ENCODE results near the gene SCUBE2. TPM values are rescaled to one million over a fixed set of nuclear protein-coding genes. Genes with fewer than 3 reads are reported as not detected.

Gene SCUBE2
- total and polyA plus RNA-seq, 12 donors = 1.9 to 47.6 (median 4.1) TPM

DNA sequence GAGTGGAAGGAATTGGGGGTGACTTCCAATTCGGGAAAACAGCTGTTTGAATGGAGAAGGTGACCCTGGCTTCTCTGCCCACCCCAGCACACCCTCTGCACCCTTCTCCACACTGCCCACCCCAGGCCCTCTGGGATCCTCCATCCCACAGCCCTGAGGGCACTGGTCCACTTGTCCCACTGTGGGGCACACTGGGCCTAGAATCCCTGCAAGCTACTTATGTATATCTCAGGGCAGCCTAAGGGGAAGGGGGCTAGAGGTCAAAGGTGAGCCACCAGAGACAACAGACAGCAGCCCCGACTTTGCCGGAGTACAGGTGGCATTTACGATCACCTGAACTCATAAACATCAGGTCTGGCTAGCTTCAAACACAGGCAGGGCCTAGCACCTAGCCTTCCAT, 673 bp upstream of the SCUBE2 start:
- H3K36me3 ChIP-seq (replicated peaks in 1 of 2) = no peaks in the 10 kb centered on the region
- intact Hi-C loops (cut with DNase I) = no loop called here
- 80 to 91% (median 88%) methylated on average over 1 to 4 of the region's 4 CpGs for WGBS, 4 donors
- peak overlapping the region in 1 of 4 donors; percentile 75 for H3K4me3 ChIP-seq
- H3K27ac ChIP-seq = no peak overlapping the region
- no peaks in the 10 kb centered on the region for H3K9me3 ChIP-seq (replicated peaks in 1 of 3)
- H3K4me1 ChIP-seq (replicated peaks in 1 of 2) = peaks cover 0 to 5% of the 10 kb centered on the region in 2 donors
- H3K27me3 ChIP-seq = no peaks in the 10 kb centered on the region
- DNase-seq = no peak
- TF ChIP-seq CTCF (IDR thresholded peaks at IDR 0.05) = no peak
- TF ChIP-seq POLR2A (IDR thresholded peaks at IDR 0.05) = no peak

DNA sequence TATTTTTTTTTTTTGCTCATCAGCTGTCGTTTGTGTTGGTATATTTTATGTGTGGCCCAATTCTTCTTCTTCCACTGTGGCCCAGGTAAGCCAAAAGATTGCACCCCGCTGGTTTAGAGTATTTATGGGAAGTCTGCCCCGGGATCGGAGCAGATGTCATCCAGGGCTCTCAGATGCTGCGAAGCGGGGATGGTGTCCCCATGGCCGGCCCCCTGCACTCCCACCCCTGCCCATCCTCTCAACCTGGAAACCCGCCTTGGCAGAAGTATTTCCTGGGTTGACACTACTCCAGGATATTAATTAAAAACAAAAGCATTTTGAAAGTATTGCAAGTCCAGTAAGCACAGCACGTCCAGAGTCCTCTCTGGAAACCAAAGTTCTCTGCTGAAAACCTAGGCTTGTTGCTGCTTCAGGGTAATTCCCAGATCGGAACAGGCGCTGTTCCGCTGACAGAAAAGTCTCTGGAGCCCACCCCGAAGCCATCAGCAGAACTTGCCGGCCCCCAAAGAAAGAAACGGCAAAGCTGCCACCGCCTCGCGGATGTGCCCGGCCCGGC, 833 bp downstream of the SCUBE2 start:
- intact Hi-C loops (cut with DNase I) = no loop called here

GRCh38 chr11:9089636-9090035, 1.8 kb downstream of the SCUBE2 start:
- Histone ChIP-seq H3K9me3 (replicated peaks in 1 of 3) (no peaks in the 10 kb centered on the region), H3K27ac (no peak overlapping the region), H3K36me3 (replicated peaks in 1 of 2) (no peaks in the 10 kb centered on the region), H3K4me1 (replicated peaks in 1 of 2) (peaks cover 0 to 5% of the 10 kb centered on the region in 2 donors), H3K27me3 (no peaks in the 10 kb centered on the region), H3K4me3 (no peak overlapping the region)
- no peak for DNase-seq
- WGBS, 4 donors = 87 to 97% (median 93%) methylated on average over 4 to 6 of the region's 6 CpGs
- no peak for TF ChIP-seq POLR2A (IDR thresholded peaks at IDR 0.05)
- intact Hi-C loops (cut with DNase I) = no loop called here

More for the DNA sequence above, 833 bp downstream of the SCUBE2 start:
- Histone ChIP-seq H3K4me1 (replicated peaks in 1 of 2) (peaks cover 0 to 5% of the 10 kb centered on the region in 2 donors), H3K27me3 (no peaks in the 10 kb centered on the region), H3K9me3 (replicated peaks in 1 of 3) (no peaks in the 10 kb centered on the region), H3K36me3 (replicated peaks in 1 of 2) (no peaks in the 10 kb centered on the region), H3K27ac (no peak overlapping the region), H3K4me3 (peak overlapping the region in 2 of 4 donors; percentile 34 to 75)
- no peak for DNase-seq
- 34 to 60% (median 48%) methylated on average over 13 to 20 of the region's 20 CpGs for WGBS, 4 donors
- TF ChIP-seq POLR2A (IDR thresholded peaks at IDR 0.05) (no peak), CTCF (IDR thresholded peaks at IDR 0.05) (no peak)

DNA sequence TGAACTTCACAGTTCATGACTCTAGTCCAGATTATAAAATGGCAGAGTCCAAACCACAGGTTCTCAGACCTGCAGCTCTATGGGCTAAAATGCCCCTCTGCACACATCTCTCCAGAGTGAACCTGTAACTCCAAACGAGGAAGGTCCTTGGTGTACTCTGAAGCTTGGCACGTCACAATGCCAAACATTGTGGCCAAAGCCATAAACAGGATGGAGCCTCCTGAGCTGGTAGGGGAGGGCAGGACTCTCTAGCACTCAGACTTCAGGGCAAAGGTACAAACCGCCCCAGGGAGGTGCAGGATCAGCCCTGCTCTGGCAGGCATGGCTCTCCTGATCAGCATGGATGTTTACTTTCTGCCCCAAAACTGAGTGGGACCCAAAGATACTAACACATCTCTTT, 2.3 kb downstream of the SCUBE2 start:
- H3K36me3 ChIP-seq (replicated peaks in 1 of 2) = no peaks in the 10 kb centered on the region
- H3K4me3 ChIP-seq = no peak overlapping the region
- H3K4me1 ChIP-seq (replicated peaks in 1 of 2) = peaks cover 0 to 5% of the 10 kb centered on the region in 2 donors
- H3K9me3 ChIP-seq (replicated peaks in 1 of 3) = no peaks in the 10 kb centered on the region
- 70 to 86% (median 83%) methylated on average over 3 of the region's 3 CpGs for WGBS, 4 donors
- TF ChIP-seq CTCF (IDR thresholded peaks at IDR 0.05) (no peak), POLR2A (IDR thresholded peaks at IDR 0.05) (no peak)
- intact Hi-C loops (cut with DNase I) = no loop called here
- H3K27ac ChIP-seq = no peak overlapping the region
- no peak for DNase-seq
- no peaks in the 10 kb centered on the region for H3K27me3 ChIP-seq

GRCh38 chr11:9082575-9082974, 8.8 kb downstream of the SCUBE2 start:
- no peaks in the 10 kb centered on the region for H3K36me3 ChIP-seq (replicated peaks in 1 of 2)
- no peak overlapping the region for H3K4me3 ChIP-seq
- TF ChIP-seq POLR2A (IDR thresholded peaks at IDR 0.05) = no peak
- no peak for TF ChIP-seq CTCF (IDR thresholded peaks at IDR 0.05)
- 92 to 95% (median 94%) methylated on average over 4 of the region's 4 CpGs for WGBS, 4 donors
- H3K9me3 ChIP-seq (replicated peaks in 1 of 3) = no peaks in the 10 kb centered on the region
- H3K27me3 ChIP-seq = no peaks in the 10 kb centered on the region
- intact Hi-C loops (cut with DNase I) = no loop called here
- H3K27ac ChIP-seq = no peak overlapping the region
- H3K4me1 ChIP-seq (replicated peaks in 1 of 2) = no peaks in the 10 kb centered on the region
- DNase-seq = no peak
